ENCODE measurements around the gene MRGPRF. TPM values are rescaled to one million over a fixed set of nuclear protein-coding genes. Genes with fewer than 3 reads are reported as not detected.
A peak's percentile ranks its signal among the peaks of the same experiment; 100 is the strongest.

Gene MRGPRF
- polyA plus RNA-seq, 4 donors, result 23.2 to 35.3 (median 26.0) TPM

- no peak for DNase-seq (ENCODE audit: low read depth in 4 of 4, low spot score in 2 of 4)
Observed at GRCh38 chr11:69051381-69052342, 38.6 kb upstream of the MRGPRF start.

GRCh38 chr11:69050592-69051380, 37.7 kb upstream of the MRGPRF start:
- DNase-seq (ENCODE audit: low read depth in 4 of 4, low spot score in 2 of 4), result no peak

GRCh38 chr11:69049490-69049867, 36.4 kb upstream of the MRGPRF start:
- DNase-seq (ENCODE audit: low read depth in 4 of 4, low spot score in 2 of 4), result no peak

GRCh38 chr11:69048694-69049489, 35.8 kb upstream of the MRGPRF start, which contains the start of gene TPCN2:
Gene TPCN2, plus strand, starts transcription at chr11:69048932. Its CDS starts 66 bp downstream, at chr11:69048998.
- peak; percentile 81 to 94 (median 88) for DNase-seq (ENCODE audit: low read depth in 4 of 4, low spot score in 2 of 4)

GRCh38 chr11:69048031-69048693, 35.1 kb upstream of the MRGPRF start:
- no peak for DNase-seq (ENCODE audit: low read depth in 4 of 4, low spot score in 2 of 4)

- peak in 3 of 4 donors; percentile 34 to 60 (median 59) for DNase-seq (ENCODE audit: low read depth in 4 of 4, low spot score in 2 of 4)
Observed at GRCh38 chr11:69044111-69045013, 31.3 kb upstream of the MRGPRF start.

GRCh38 chr11:69041516-69041915, 28.5 kb upstream of the MRGPRF start:
- no peak for DNase-seq (ENCODE audit: low read depth in 4 of 4, low spot score in 2 of 4)

GRCh38 chr11:69040581-69041260, 27.7 kb upstream of the MRGPRF start:
- no peak for DNase-seq (ENCODE audit: low read depth in 4 of 4, low spot score in 2 of 4)

- DNase-seq (ENCODE audit: low read depth in 4 of 4, low spot score in 2 of 4), result no peak
Observed at GRCh38 chr11:69040051-69040450, 27.0 kb upstream of the MRGPRF start.

GRCh38 chr11:69039501-69039900, 26.5 kb upstream of the MRGPRF start:
- DNase-seq (ENCODE audit: low read depth in 4 of 4, low spot score in 2 of 4), result no peak

GRCh38 chr11:69037544-69037943, 24.5 kb upstream of the MRGPRF start:
- no peak for DNase-seq (ENCODE audit: low read depth in 4 of 4, low spot score in 2 of 4)

GRCh38 chr11:69037074-69037473, 24.0 kb upstream of the MRGPRF start:
- DNase-seq (ENCODE audit: low read depth in 4 of 4, low spot score in 2 of 4), result no peak

- no peak for DNase-seq (ENCODE audit: low read depth in 4 of 4, low spot score in 2 of 4)
Observed at GRCh38 chr11:69035946-69036340, 22.9 kb upstream of the MRGPRF start.

GRCh38 chr11:69035150-69035945, 22.3 kb upstream of the MRGPRF start:
- no peak for DNase-seq (ENCODE audit: low read depth in 4 of 4, low spot score in 2 of 4)

- no peak for DNase-seq (ENCODE audit: low read depth in 4 of 4, low spot score in 2 of 4)
Observed at GRCh38 chr11:69034123-69034867, 21.2 kb upstream of the MRGPRF start.

GRCh38 chr11:69033431-69033830, 20.4 kb upstream of the MRGPRF start:
- DNase-seq (ENCODE audit: low read depth in 4 of 4, low spot score in 2 of 4), result no peak

- DNase-seq (ENCODE audit: low read depth in 4 of 4, low spot score in 2 of 4), result no peak
Observed at GRCh38 chr11:69032833-69033232, 19.8 kb upstream of the MRGPRF start.
